Astrocyte (in vitro differentiated cells and primary cell): ENCODE results near the gene CCL11. TPM values are rescaled to one million over a fixed set of nuclear protein-coding genes. Genes with fewer than 3 reads are reported as not detected.

Experiments
- DNase-seq: peaks from one replicate; pipeline ENCODE4 v3.0.0-alpha.2; 2010; ENCODE audit warnings: low read depth
- FAIRE-seq: peaks from 2 replicates; lab custom pipeline; 2011; peaks lifted over from hg19 to GRCh38; lab: Jason Lieb, UNC
- H2AFZ ChIP-seq: 2 replicates; pipeline ENCODE4 v1.6.0; 2012; ENCODE audit warnings: low read depth, low read length, inconsistent platforms
- H3K27ac ChIP-seq: 2 replicates; pipeline ENCODE4 v1.5.1; 2011; ENCODE audit warnings: low read depth, low read length, inconsistent platforms
- H3K27me3 ChIP-seq: 2 replicates; pipeline ENCODE4 v1.6.0; 2011; ENCODE audit warnings: low read length, inconsistent platforms; ENCODE audit not compliant: insufficient read depth
- H3K36me3 ChIP-seq: 2 replicates; pipeline ENCODE4 v1.5.1; 2011; ENCODE audit warnings: low read length, inconsistent platforms; ENCODE audit not compliant: insufficient read depth
- H3K4me1 ChIP-seq: 2 replicates; pipeline ENCODE4 v1.5.1; 2011; ENCODE audit warnings: low read length, inconsistent platforms; ENCODE audit not compliant: insufficient read depth
- H3K4me2 ChIP-seq: 2 replicates; pipeline ENCODE4 v1.6.0; 2012; ENCODE audit warnings: low read length, inconsistent platforms
- H3K4me3 ChIP-seq: 2 replicates; pipeline ENCODE4 v1.5.1; 2011; ENCODE audit warnings: low read depth, mild to moderate bottlenecking, low read length, inconsistent platforms; ENCODE audit not compliant: insufficient read depth
- H3K79me2 ChIP-seq: 2 replicates; pipeline ENCODE4 v1.6.0; 2012; ENCODE audit warnings: mild to moderate bottlenecking, low read length, inconsistent platforms; ENCODE audit not compliant: insufficient read depth
- H3K9ac ChIP-seq: 2 replicates; pipeline ENCODE4 v1.6.0; 2012; ENCODE audit warnings: mild to moderate bottlenecking, low read length, inconsistent platforms
- H3K9me3 ChIP-seq: 2 replicates; pipeline ENCODE4 v1.5.1; 2012; ENCODE audit warnings: low read depth, mild to moderate bottlenecking, low read length, inconsistent platforms; ENCODE audit not compliant: insufficient read depth
- H4K20me1 ChIP-seq: 2 replicates; pipeline ENCODE4 v1.6.0; 2012; ENCODE audit warnings: low read length, inconsistent platforms; ENCODE audit not compliant: insufficient read depth
- H3K27ac Mint-ChIP-seq: one replicate; pipeline ENCODE4 v1.8.0; 2021; ENCODE audit warnings: mild to moderate bottlenecking, mixed read lengths; ENCODE audit not compliant: unreplicated experiment
- H3K27me3 Mint-ChIP-seq: one replicate; pipeline ENCODE4 v1.8.0; 2021; ENCODE audit warnings: low read depth, mixed read lengths; ENCODE audit not compliant: unreplicated experiment
- H3K36me3 Mint-ChIP-seq: one replicate; pipeline ENCODE4 v1.8.0; 2021; ENCODE audit warnings: low read depth, mixed read lengths; ENCODE audit not compliant: unreplicated experiment
- H3K4me1 Mint-ChIP-seq: one replicate; pipeline ENCODE4 v1.8.0; 2021; ENCODE audit warnings: low read depth, mixed read lengths; ENCODE audit not compliant: unreplicated experiment
- H3K4me3 Mint-ChIP-seq: one replicate; pipeline ENCODE4 v1.8.0; 2021; ENCODE audit warnings: mild to moderate bottlenecking, moderate library complexity, mixed read lengths; ENCODE audit not compliant: unreplicated experiment
- H3K9me3 Mint-ChIP-seq: one replicate; pipeline ENCODE4 v1.8.0; 2021; ENCODE audit warnings: mild to moderate bottlenecking, mixed read lengths; ENCODE audit not compliant: unreplicated experiment
- CTCF ChIP-seq: IDR thresholded peaks from 2 replicates; pipeline ENCODE4 v1.5.1; 2011; ENCODE audit warnings: low read depth, mild to moderate bottlenecking, inconsistent platforms, low read length, moderate library complexity; ENCODE audit not compliant: insufficient read depth
- EZH2 ChIP-seq: IDR thresholded peaks from 2 replicates; pipeline ENCODE4 v1.6.1; 2012; ENCODE audit warnings: mild to moderate bottlenecking, low read length, inconsistent platforms; ENCODE audit not compliant: insufficient read depth
- total RNA-seq: library from RNA; stranded (reverse); gene quantifications from 2 replicates; pipeline ENCODE4 v1.2.1, GENCODE V29; 2021

The CCL11 gene
- total RNA-seq, 1 donor from 2014 or later = not detected

DNA sequence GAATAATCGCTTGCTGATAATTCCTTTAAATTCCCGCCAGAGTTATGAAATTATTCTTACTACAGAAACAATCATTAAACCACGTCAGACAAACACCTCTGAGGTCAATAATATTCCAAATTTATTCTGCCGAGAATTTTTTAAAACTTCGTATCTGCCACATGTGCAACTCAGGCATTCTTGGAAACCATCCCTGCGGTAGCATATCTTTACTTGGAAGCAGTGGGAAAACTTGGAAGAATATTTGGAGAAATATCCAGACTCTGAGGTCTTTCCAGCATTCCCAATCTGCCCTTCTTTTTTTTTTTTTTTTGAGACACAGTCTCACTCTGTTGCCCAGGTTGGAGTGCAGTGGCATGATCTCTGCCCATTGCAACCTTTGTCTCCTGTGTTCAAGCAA lies 2.0 kb upstream of the CCL11 start:
- no peak overlapping the region for H3K4me3 Mint-ChIP-seq
- no peaks in the 10 kb centered on the region for H3K9me3 ChIP-seq
- no peaks in the 10 kb centered on the region for H3K36me3 Mint-ChIP-seq
- H3K27me3 Mint-ChIP-seq = peaks cover 32% of the 10 kb centered on the region
- FAIRE-seq = no peak
- H3K4me3 ChIP-seq = no peak overlapping the region
- no peak overlapping the region for H3K27ac ChIP-seq
- no peak overlapping the region for H3K4me2 ChIP-seq
- H3K9me3 Mint-ChIP-seq = no peaks in the 10 kb centered on the region
- no peak for DNase-seq
- H3K79me2 ChIP-seq = no peaks in the 10 kb centered on the region
- TF ChIP-seq CTCF = no peak
- no peak for TF ChIP-seq EZH2
- H3K36me3 ChIP-seq = no peaks in the 10 kb centered on the region
- H3K4me1 ChIP-seq = peaks cover 6% of the 10 kb centered on the region
- no peaks in the 10 kb centered on the region for H4K20me1 ChIP-seq
- peaks cover 5% of the 10 kb centered on the region for H3K27me3 ChIP-seq
- no peak overlapping the region for H3K27ac Mint-ChIP-seq
- peaks cover 2% of the 10 kb centered on the region for H3K4me1 Mint-ChIP-seq
- no peak overlapping the region for H3K9ac ChIP-seq
- H2AFZ ChIP-seq = no peak overlapping the region

DNA sequence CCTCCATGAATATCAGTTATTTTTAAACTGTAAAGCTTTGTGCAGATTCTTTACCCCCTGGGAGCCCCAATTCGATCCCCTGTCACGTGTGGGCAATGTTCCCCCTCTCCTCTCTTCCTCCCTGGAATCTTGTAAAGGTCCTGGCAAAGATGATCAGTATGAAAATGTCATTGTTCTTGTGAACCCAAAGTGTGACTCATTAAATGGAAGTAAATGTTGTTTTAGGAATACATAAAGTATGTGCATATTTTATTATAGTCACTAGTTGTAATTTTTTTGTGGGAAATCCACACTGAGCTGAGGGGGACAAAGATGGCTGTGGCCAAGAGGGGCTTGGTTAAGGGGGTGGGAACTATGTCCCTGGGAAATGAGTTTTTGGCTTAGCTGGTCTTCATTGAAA lies 2.3 kb downstream of the CCL11 start:
- DNase-seq (no peak), FAIRE-seq (no peak)
- TF ChIP-seq CTCF = no peak
- no peak for TF ChIP-seq EZH2
- peaks cover 4% of the 10 kb centered on the region for H3K9me3 Mint-ChIP-seq
- no peak overlapping the region for H2AFZ ChIP-seq
- no peak overlapping the region for H3K9ac ChIP-seq
- no peak overlapping the region for H3K27ac ChIP-seq
- H3K27me3 Mint-ChIP-seq = peaks cover 48% of the 10 kb centered on the region
- H3K4me3 ChIP-seq = no peak overlapping the region
- H3K4me2 ChIP-seq = no peak overlapping the region
- H3K9me3 ChIP-seq = no peaks in the 10 kb centered on the region
- no peaks in the 10 kb centered on the region for H3K36me3 Mint-ChIP-seq
- no peaks in the 10 kb centered on the region for H3K79me2 ChIP-seq
- H3K4me1 ChIP-seq = peaks cover 6% of the 10 kb centered on the region
- H3K27ac Mint-ChIP-seq = no peak overlapping the region
- peaks cover 5% of the 10 kb centered on the region for H3K27me3 ChIP-seq
- no peaks in the 10 kb centered on the region for H4K20me1 ChIP-seq
- H3K4me1 Mint-ChIP-seq = peaks cover 2% of the 10 kb centered on the region
- H3K36me3 ChIP-seq = no peaks in the 10 kb centered on the region
- H3K4me3 Mint-ChIP-seq = no peak overlapping the region

DNA sequence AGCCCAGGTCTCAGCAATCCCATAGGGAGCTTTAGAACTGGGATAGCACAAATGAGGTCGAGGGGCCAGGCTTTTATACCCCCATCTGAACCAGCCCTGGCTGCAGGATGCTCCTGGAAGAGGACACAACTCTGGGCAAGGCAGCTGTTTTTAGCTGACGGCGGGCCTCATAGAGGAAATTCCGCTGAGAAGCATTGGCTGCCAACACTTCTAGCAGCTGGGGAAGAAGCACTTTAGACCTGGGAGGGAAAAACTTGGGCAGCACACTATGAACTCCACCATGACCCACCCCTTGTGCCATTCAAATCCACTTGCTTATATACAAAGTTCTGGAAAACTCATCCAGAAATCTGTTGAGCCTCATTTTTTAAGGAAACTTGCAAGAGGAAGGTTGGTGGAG lies 5.0 kb downstream of the CCL11 start:
- H3K27me3 Mint-ChIP-seq = peaks cover 36% of the 10 kb centered on the region
- peaks cover 4% of the 10 kb centered on the region for H3K9me3 Mint-ChIP-seq
- no peak overlapping the region for H3K27ac Mint-ChIP-seq

More for the DNA sequence above, 5.0 kb downstream of the CCL11 start:
- no peak for TF ChIP-seq CTCF
- no peak for TF ChIP-seq EZH2
- H3K4me3 ChIP-seq = no peak overlapping the region
- no peak for DNase-seq
- no peak overlapping the region for H3K27ac ChIP-seq
- H3K27me3 ChIP-seq = peaks cover 5% of the 10 kb centered on the region
- no peaks in the 10 kb centered on the region for H4K20me1 ChIP-seq
- H3K4me3 Mint-ChIP-seq = no peak overlapping the region
- no peak overlapping the region for H3K9ac ChIP-seq
- no peaks in the 10 kb centered on the region for H3K79me2 ChIP-seq
- H3K36me3 ChIP-seq = no peaks in the 10 kb centered on the region
- FAIRE-seq = no peak
- peaks cover 6% of the 10 kb centered on the region for H3K4me1 ChIP-seq
- no peak overlapping the region for H3K4me2 ChIP-seq
- H3K9me3 ChIP-seq = no peaks in the 10 kb centered on the region
- no peak overlapping the region for H2AFZ ChIP-seq
- H3K36me3 Mint-ChIP-seq = no peaks in the 10 kb centered on the region
- peaks cover 2% of the 10 kb centered on the region for H3K4me1 Mint-ChIP-seq
